ENCODE data around the gene TTC29.

The TTC29 gene

DNA sequence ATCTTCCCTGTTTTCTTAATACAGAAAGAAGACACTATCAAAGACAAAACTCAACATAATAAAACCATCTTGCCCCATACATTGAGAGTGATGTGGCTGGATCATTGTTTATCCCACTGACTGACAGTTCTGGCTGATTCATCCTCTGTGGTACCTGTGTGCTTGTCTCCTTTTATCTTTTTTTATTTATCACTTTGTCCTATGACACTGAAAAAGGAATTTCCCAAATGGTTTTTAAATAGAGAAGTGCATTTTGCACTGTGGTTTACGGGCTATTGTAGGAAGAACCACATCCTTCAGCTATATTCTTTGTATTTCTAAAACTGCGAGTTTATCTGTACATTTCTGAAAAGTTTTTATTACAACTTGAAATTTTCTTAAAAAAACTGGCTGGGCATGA lies 15.0 kb downstream of the TTC29 start:
- Histone ChIP-seq H3K4me1 (ENCODE audit: insufficient read depth, low read length) (peaks cover 7% of the 10 kb centered on the region; the same call in 1 of the 2 replicates), H3K9me3 (ENCODE audit: control insufficient read depth, insufficient read depth, low read length) (no peaks in the 10 kb centered on the region), H3K36me3 (ENCODE audit: insufficient read depth, low read length) (no peaks in the 10 kb centered on the region), H3K9ac (ENCODE audit: low read depth, low read length) (no peak overlapping the region)

DNA sequence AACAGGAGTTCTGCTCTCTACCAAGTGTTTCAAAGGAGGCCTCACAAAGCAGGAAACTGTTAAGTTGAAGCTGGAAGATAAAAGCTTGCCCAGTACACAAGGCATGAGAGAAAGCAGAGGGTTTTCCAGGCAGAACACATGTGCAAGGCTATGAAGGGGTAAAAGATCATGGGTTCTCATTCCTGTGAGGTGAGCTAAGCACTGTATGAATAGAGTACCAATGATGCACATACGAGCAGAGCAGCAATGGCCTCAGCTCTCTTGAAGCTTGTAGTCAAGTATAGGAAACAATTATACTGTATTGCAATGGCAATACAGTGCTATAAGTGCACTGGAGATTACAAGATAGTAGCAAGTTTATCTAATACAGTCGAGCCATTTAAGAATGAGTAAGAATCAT lies 18.0 kb downstream of the TTC29 start:
- H3K36me3 ChIP-seq (ENCODE audit: insufficient read depth, low read length): no peaks in the 10 kb centered on the region
- no peaks in the 10 kb centered on the region for H3K9me3 ChIP-seq (ENCODE audit: control insufficient read depth, insufficient read depth, low read length)
- peaks cover 7% of the 10 kb centered on the region; the same call in 1 of the 2 replicates for H3K4me1 ChIP-seq (ENCODE audit: insufficient read depth, low read length)
- no peak overlapping the region for H3K9ac ChIP-seq (ENCODE audit: low read depth, low read length)

DNA sequence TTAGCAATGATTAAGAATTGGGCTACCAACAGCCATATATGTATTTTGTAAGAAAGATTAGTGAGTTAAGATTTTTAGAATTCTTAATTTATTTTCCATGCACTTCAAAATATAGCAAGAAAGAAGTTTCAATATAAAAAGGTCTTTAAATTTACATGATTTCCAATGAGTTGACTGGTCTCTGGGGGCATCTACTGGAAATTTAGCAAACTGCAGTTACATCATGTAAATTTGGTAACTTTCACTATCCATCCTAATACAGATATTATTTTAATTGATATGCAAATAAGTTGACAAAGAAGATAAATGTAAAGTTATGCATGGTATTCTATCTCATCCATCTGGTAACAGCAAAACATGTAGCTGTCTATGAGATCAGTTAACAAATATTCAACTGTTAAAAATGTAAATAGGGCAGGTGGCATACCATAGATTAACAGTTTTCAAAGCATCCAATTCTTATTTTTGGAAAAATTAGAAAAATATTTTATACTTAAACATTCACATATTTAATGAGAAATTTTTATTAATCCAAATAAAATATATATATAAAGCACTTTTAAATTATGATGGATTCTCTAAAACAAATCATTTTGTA lies 29.1 kb downstream of the TTC29 start:
- no peaks in the 10 kb centered on the region for H3K9me3 ChIP-seq (ENCODE audit: control insufficient read depth, insufficient read depth, low read length)
- H3K9ac ChIP-seq (ENCODE audit: low read depth, low read length): no peak overlapping the region
- no peaks in the 10 kb centered on the region for H3K4me1 ChIP-seq (ENCODE audit: insufficient read depth, low read length)
- H3K36me3 ChIP-seq (ENCODE audit: insufficient read depth, low read length): no peaks in the 10 kb centered on the region

DNA sequence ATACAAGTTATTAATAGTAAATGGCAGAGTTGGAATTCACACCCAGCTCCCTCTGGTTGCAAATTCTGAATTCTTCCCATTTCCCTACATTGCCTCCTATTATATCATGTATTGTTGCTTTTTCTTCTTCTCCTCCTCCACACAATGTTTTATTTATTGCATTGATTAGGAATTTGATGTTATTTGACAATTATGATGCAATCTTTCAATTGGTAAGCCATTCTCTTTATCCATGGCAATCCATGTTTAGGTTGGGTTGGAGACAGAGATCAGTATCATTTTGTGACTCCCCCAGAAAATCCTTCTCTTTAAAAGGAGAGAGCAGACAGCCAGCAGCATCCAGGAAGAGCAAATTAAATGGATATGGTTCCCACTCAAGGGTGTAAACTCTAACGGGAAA lies 30.5 kb downstream of the TTC29 start:
- no peaks in the 10 kb centered on the region for H3K36me3 ChIP-seq (ENCODE audit: insufficient read depth, low read length)
- H3K4me1 ChIP-seq (ENCODE audit: insufficient read depth, low read length): no peaks in the 10 kb centered on the region
- no peak overlapping the region for H3K9ac ChIP-seq (ENCODE audit: low read depth, low read length)

DNA sequence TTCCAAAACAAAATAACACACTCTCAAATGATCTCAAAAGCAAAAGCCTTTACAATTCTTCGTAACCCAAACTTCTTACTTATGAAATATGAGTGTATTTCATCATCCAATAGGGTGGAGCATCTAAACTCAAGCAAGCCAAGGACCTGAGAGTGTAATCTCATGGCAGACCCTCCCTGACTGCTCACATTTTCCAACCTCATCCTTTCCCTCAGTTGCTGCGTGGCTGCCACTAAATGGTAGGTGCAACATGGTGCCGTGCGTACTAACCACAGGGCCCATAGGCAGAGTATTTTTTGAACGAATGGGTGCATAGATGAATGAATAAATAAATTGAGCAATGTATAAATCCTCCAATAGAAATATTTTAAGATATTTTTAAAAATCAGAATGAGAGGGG lies 45.4 kb downstream of the TTC29 start:
- H3K4me1 ChIP-seq (ENCODE audit: insufficient read depth, low read length): no peaks in the 10 kb centered on the region
- H3K36me3 ChIP-seq (ENCODE audit: insufficient read depth, low read length): no peaks in the 10 kb centered on the region
- H3K9ac ChIP-seq (ENCODE audit: low read depth, low read length): no peak overlapping the region
- H3K9me3 ChIP-seq (ENCODE audit: control insufficient read depth, insufficient read depth, low read length): no peaks in the 10 kb centered on the region

More for the DNA sequence above, 30.5 kb downstream of the TTC29 start:
- no peaks in the 10 kb centered on the region for H3K9me3 ChIP-seq (ENCODE audit: control insufficient read depth, insufficient read depth, low read length)

DNA sequence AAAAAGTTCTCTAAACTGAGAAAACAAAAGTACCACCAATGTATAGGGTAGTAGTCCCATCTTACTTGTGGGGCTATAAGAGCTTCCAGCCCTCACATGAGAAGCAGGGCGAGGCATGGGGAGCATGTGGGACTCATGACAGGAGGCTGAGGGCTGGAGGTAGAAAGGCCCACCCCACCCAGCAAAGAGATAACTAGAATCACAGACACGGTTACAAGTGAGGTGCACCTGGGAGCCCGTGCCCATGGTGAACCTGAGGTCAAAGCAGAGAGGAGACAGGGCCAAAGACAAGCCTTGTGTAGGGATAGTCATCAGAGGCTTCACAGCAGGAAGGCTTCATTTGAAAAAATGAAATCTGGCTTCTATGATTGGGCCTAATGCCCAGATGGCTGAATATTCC lies 55.4 kb downstream of the TTC29 start:
- no peaks in the 10 kb centered on the region for H3K36me3 ChIP-seq (ENCODE audit: insufficient read depth, low read length)
- H3K9me3 ChIP-seq (ENCODE audit: control insufficient read depth, insufficient read depth, low read length): no peaks in the 10 kb centered on the region
- H3K4me1 ChIP-seq (ENCODE audit: insufficient read depth, low read length): no peaks in the 10 kb centered on the region
- H3K9ac ChIP-seq (ENCODE audit: low read depth, low read length): no peak overlapping the region

DNA sequence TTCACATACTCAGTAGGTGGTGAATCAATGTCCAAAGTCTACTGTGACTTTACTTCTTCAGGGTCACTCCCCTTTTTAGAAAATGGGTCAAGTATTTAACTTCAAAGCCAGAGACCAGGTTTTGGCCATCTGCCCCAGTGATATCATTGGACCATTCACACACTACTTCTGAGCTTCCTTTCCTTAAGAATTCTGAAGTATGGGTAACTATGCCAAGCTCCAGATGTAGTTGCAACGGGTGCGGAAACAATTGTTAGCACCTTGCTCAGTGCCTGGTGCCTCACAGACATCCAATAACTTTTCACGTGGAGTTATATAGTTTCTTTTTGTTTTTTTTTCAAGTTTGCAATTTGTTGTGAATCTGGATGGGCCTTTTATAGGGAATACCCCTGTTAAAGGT lies 62.6 kb downstream of the TTC29 start:
- Histone ChIP-seq H3K9me3 (ENCODE audit: control insufficient read depth, insufficient read depth, low read length) (no peaks in the 10 kb centered on the region), H3K36me3 (ENCODE audit: insufficient read depth, low read length) (no peaks in the 10 kb centered on the region), H3K4me1 (ENCODE audit: insufficient read depth, low read length) (no peaks in the 10 kb centered on the region), H3K9ac (ENCODE audit: low read depth, low read length) (no peak overlapping the region)

DNA sequence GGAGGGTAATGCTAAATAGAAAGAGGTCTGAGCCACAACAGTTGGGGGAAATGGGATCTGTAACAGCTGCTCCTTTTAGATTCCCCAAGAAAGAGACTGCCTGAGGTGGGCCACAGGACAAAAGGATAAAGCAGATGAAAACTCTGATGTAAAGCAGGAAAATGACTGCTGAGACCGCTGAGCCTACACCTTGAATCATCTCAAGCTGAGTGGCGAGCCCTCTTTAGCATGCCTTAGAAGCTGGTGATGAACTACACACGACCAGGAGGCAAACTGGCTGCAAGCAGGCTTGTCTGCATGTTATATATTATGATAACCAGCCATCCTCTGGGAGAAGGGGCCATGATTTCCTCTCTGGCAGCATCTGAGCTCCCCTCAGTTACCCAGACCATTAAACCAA lies 88.4 kb downstream of the TTC29 start:
- Histone ChIP-seq H3K36me3 (ENCODE audit: insufficient read depth, low read length) (no peaks in the 10 kb centered on the region), H3K9ac (ENCODE audit: low read depth, low read length) (no peak overlapping the region), H3K4me1 (ENCODE audit: insufficient read depth, low read length) (no peaks in the 10 kb centered on the region), H3K9me3 (ENCODE audit: control insufficient read depth, insufficient read depth, low read length) (no peaks in the 10 kb centered on the region)

DNA sequence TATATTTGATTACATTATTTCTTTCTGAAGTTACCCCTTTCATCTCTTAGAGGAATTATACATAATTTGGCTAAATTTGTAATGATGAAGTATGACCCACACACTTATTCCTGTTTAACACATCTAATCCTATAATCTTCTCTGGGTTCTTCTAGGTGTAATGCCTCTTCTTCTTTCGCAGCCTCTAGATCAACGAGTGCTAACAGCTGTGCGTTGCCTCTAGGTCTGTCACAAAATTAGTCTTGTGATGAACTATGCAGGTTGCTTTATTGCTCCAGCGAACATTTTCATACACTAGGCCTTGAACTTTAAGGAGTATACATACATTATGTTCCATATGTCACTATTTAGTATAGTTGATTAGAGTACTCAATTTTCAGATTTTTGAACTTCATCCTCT lies 89.9 kb downstream of the TTC29 start:
- Histone ChIP-seq H3K4me1 (ENCODE audit: insufficient read depth, low read length) (no peaks in the 10 kb centered on the region), H3K9me3 (ENCODE audit: control insufficient read depth, insufficient read depth, low read length) (no peaks in the 10 kb centered on the region), H3K36me3 (ENCODE audit: insufficient read depth, low read length) (no peaks in the 10 kb centered on the region), H3K9ac (ENCODE audit: low read depth, low read length) (no peak overlapping the region)

DNA sequence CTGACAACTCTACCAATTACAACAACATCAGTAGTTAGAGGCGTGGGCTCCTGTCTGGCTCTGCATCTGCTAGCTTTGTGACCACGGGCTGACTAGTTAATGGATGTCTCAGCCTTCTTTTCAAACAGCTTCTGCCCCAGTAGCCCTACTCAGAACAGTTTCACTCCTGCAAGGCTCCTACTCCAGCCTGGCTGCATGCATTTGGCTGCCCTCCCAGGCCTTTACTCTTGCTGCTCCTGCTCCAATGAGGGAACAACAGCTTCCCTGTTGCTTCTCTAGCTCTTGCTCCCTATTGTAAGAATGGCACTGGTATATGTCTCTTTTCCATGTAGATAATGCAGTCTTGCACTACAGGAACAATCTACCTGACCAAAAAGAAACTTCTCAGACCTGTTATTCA lies 93.3 kb downstream of the TTC29 start:
- H3K4me1 ChIP-seq (ENCODE audit: insufficient read depth, low read length): no peaks in the 10 kb centered on the region
- H3K36me3 ChIP-seq (ENCODE audit: insufficient read depth, low read length): no peaks in the 10 kb centered on the region
- no peak overlapping the region for H3K9ac ChIP-seq (ENCODE audit: low read depth, low read length)
- no peaks in the 10 kb centered on the region for H3K9me3 ChIP-seq (ENCODE audit: control insufficient read depth, insufficient read depth, low read length)

DNA sequence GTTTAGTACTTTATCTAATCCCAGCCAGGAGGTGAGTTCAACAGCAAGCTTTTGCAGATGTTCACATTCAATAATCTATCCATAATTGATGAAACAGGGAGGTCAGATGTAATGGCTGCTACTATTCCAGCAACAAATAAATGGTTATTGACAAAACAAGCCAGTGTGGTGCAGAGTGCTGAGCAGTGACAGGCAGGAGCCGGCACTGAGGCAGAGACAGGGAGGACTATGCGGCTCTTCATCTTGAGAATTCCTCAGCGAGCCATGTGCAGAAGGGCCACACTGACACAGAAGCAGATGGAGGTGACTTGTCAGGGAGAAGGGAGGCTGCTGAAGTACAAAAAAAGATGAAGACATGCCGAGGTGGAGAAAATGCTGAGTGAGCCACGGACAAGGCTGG lies 98.3 kb downstream of the TTC29 start:
- H3K9ac ChIP-seq (ENCODE audit: low read depth, low read length): no peak overlapping the region
- peaks cover 5% of the 10 kb centered on the region; the same call in 1 of the 2 replicates for H3K4me1 ChIP-seq (ENCODE audit: insufficient read depth, low read length)
- H3K9me3 ChIP-seq (ENCODE audit: control insufficient read depth, insufficient read depth, low read length): no peaks in the 10 kb centered on the region
- no peaks in the 10 kb centered on the region for H3K36me3 ChIP-seq (ENCODE audit: insufficient read depth, low read length)

DNA sequence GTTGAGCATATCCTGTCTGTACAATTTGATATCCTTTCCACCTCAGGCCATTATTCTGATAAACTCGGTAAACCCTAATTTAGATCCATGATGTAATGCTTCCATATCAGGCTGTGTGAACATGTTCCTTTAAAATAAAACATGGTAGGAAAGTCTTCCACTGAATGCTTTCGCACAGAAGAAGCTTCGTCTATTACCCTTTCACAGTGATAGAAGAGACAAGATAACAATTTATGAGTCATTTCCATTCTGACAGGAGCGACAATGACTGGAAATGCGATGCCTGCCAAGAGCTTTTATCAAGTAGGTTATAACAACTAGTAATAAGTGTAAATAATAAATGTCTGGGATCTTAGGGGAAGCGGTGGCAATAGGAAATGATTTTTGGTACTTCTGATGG lies 98.8 kb downstream of the TTC29 start:
- H3K9me3 ChIP-seq (ENCODE audit: control insufficient read depth, insufficient read depth, low read length): no peaks in the 10 kb centered on the region

DNA sequence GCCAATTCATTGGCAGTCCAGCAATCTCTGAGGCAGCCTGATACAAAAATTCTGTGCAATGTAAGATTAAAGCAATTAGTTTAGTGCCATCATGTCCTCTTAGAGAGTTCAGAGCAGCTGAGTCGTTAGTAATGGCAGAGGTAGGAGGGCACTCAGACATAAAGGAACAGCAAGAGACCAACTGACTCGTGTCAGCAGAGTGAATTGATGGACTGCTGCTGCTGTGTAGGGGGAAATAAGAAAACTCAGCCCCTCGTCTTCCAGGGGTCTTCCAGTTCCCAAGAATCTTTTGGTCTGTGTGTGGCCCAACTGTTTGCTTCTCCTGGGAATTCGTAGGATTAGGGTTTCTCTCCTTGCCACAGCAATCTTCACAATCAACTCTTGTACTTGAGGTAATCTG lies 100.9 kb downstream of the TTC29 start:
- Histone ChIP-seq H3K9me3 (ENCODE audit: control insufficient read depth, insufficient read depth, low read length) (no peaks in the 10 kb centered on the region), H3K9ac (ENCODE audit: low read depth, low read length) (no peak overlapping the region), H3K4me1 (ENCODE audit: insufficient read depth, low read length) (peaks cover 5% of the 10 kb centered on the region; the same call in 1 of the 2 replicates), H3K36me3 (ENCODE audit: insufficient read depth, low read length) (no peaks in the 10 kb centered on the region)

More for the DNA sequence above, 98.8 kb downstream of the TTC29 start:
- H3K36me3 ChIP-seq (ENCODE audit: insufficient read depth, low read length): no peaks in the 10 kb centered on the region
- peaks cover 5% of the 10 kb centered on the region; the same call in 1 of the 2 replicates for H3K4me1 ChIP-seq (ENCODE audit: insufficient read depth, low read length)
- no peak overlapping the region for H3K9ac ChIP-seq (ENCODE audit: low read depth, low read length)

DNA sequence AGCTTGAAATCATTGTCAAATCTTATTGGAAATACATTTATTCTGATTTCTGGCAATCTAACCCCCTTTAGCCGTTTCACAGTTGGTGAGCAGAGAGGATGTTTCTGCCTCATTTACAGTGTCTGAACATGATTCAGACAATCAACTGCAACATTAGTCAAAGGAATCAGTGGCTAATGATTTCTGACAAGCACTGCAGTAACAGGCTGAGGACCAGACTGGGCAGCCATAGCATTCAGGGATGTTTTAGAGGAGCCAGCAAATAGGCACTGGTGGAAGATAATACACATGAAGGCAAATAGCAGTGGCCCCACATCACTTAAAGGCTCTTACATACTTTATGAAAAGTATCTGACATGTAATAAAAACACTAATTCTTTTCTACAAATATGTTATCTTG lies 102.8 kb downstream of the TTC29 start:
- no peak overlapping the region for H3K9ac ChIP-seq (ENCODE audit: low read depth, low read length)
- no peaks in the 10 kb centered on the region for H3K36me3 ChIP-seq (ENCODE audit: insufficient read depth, low read length)
- no peaks in the 10 kb centered on the region for H3K9me3 ChIP-seq (ENCODE audit: control insufficient read depth, insufficient read depth, low read length)
- H3K4me1 ChIP-seq (ENCODE audit: insufficient read depth, low read length): peaks cover 5% of the 10 kb centered on the region; the same call in 1 of the 2 replicates

DNA sequence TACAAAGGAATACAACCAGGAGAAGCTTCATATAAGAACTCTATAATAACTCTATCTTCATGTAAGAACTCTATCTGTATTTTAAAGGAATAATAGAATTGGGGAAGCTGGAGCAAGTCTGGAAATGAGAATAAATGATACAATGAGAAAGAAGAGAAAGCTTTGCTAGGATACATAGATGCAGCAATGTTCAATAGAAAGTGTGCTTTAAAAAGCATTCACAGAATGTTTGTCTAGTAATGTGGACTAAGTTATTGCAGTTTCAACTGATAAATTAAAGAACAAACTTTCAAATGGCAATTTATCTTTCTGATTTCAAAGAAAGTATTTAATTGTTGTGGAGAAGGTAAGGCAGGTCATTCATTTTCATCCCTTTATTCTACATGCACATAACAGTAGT lies 104.9 kb downstream of the TTC29 start:
- H3K9ac ChIP-seq (ENCODE audit: low read depth, low read length): no peak overlapping the region
- no peaks in the 10 kb centered on the region for H3K36me3 ChIP-seq (ENCODE audit: insufficient read depth, low read length)
- no peaks in the 10 kb centered on the region for H3K9me3 ChIP-seq (ENCODE audit: control insufficient read depth, insufficient read depth, low read length)
- H3K4me1 ChIP-seq (ENCODE audit: insufficient read depth, low read length): peaks cover 5% of the 10 kb centered on the region; the same call in 1 of the 2 replicates

DNA sequence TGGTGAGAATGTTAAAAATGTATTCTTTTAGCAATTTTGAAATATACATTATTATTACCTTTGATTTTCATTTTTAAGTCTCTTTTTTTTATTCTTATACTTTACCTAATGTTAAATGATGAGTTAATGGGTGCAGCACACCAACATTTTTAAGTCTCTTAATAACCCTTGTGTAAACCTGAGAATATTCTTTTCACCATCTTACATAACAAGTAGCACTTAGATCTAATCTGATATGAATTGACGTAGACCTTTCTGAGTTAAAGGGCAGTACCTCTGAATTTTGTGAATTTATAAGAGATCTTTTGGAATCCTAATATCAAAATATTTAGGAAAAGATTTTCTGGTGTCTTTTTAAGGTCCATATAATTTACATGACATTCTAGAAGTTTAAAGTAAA lies 110.6 kb downstream of the TTC29 start:
- no peaks in the 10 kb centered on the region for H3K4me1 ChIP-seq (ENCODE audit: insufficient read depth, low read length)
- no peak overlapping the region for H3K9ac ChIP-seq (ENCODE audit: low read depth, low read length)
- H3K36me3 ChIP-seq (ENCODE audit: insufficient read depth, low read length): no peaks in the 10 kb centered on the region
- H3K9me3 ChIP-seq (ENCODE audit: control insufficient read depth, insufficient read depth, low read length): no peaks in the 10 kb centered on the region

All from ES-I3 (cell line).